Articular chondrocyte of knee joint (primary cell): ENCODE results near the gene ORMDL3. TPM values are rescaled to one million over a fixed set of nuclear protein-coding genes. Genes with fewer than 3 reads are reported as not detected.

Experiments
- total RNA-seq: library from RNA; depleted of rRNA; stranded (reverse); fragments of >200 nt; gene quantifications from 2 replicates; pipeline ENCODE4 v1.2.3, GENCODE V29; 2012

The ORMDL3 gene, protein sequence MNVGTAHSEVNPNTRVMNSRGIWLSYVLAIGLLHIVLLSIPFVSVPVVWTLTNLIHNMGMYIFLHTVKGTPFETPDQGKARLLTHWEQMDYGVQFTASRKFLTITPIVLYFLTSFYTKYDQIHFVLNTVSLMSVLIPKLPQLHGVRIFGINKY
- total RNA-seq = 40.1 and 42.3 TPM in 2 replicates

DNA sequence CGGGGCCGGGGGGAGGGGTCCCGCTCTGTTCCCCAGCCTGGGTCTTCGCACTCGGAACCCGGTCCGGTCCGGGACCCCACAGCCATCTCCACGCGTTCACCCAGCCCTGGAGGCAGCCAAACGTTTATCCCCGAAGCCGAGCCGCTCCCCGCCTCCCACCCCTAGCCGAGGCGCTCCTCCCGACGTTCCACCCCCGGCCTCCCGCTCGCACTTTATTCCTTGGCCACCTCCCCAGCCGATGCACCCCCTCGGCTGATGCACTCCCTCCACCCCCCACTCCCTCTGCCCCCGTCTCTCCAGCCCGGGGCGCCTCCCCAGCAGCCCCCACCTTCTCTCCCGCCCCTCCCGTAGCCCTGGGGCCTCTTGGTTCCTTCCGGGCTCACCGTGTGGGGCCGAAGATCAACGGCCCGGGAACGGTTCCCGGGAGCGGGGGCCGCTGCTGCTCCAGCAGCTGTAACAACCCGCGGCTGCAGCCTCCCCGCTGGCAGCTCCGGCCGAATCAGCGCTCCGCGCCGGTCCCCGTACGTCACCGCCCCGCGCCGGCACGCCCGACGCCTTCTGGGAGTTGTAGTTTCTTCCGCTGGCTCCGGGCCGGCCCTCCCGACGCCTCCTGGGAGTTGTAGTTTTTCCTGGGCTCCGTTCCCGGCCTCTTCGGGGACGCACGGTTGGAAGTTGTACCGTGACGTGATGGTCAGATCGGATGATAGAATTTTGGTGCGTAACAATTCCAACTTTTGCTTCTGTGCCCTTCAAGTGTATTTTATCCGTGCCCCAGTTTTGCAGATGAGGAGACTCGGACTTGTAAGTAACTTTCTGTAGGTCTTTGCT lies at the start of gene ORMDL3, which contains the start of gene LRRC3C:
ORMDL3 (minus strand) TSS at position 501 of the 828 bp plus-strand sequence. CDS start 3,398 bp downstream, outside the sequence.
LRRC3C (plus strand) TSS at position 632 of the 828 bp plus-strand sequence. CDS start 13,792 bp downstream, outside the sequence.

DNA sequence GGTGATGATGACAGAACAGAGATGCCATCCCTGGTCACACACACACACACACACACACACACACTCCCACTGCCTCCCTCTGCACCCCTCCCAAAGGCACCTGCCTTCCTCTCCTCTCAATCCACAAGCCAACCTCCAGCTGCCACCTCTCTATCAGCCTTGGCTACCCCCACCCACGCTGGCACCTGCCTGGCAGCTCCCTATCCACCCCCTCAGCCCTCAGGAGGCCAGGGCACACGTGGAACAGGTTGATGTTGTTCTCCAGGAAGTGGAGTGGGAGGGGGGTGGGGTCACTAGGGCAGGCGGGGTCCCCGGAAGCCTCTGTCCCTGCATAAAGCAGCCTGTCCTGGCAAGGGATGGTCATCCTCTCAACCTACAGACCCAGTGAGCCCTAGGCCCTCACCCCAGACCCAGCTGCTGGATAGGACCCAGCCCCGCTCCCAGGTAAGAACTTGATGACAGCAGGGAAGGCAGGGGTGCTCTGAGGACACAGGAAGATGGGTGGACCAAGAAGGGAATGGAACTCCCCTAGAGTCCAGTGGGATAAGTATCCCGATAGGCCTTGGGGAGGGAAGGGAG lies 35.3 kb upstream of the ORMDL3 start, which contains the start of gene GSDMA:
GSDMA (plus strand) TSS at position 363 of the 579 bp plus-strand sequence. CDS start 2,684 bp downstream, outside the sequence.

Other genes with a start within 250 kb of the ORMDL3 start
- 11.4 and 13.1 TPM in 2 replicates for gene PGAP3, start 239.5 kb downstream of the ORMDL3 start, total RNA-seq
- gene ERBB2, start 227.5 kb downstream of the ORMDL3 start, total RNA-seq = 41.0 and 44.4 TPM in 2 replicates
- gene MIEN1, start 197.1 kb downstream of the ORMDL3 start, total RNA-seq = 21.4 and 28.5 TPM in 2 replicates
- 0.32 and 0.78 TPM in 2 replicates for gene GRB7, start 189.7 kb downstream of the ORMDL3 start, total RNA-seq
- gene IKZF3, start 63.3 kb downstream of the ORMDL3 start, total RNA-seq = not detected in 2 replicates
- not detected in 2 replicates for gene ZPBP2, start 59.4 kb downstream of the ORMDL3 start, total RNA-seq
- 6.1 and 6.4 TPM in 2 replicates for gene GSDMB, start 9.0 kb downstream of the ORMDL3 start, total RNA-seq
- not detected in 2 replicates for gene LRRC3C, start 131 bp upstream of the ORMDL3 start, total RNA-seq
- 0.22 and 0.39 TPM in 2 replicates for gene GSDMA, start 35.4 kb upstream of the ORMDL3 start, total RNA-seq
- 81.7 and 99.6 TPM in 2 replicates for gene PSMD3, start 53.2 kb upstream of the ORMDL3 start, total RNA-seq
- gene CSF3, start 87.8 kb upstream of the ORMDL3 start, total RNA-seq = not detected in 2 replicates
- gene MED24, start 126.8 kb upstream of the ORMDL3 start, total RNA-seq = 44.7 and 50.5 TPM in 2 replicates
- gene THRA, start 135.4 kb upstream of the ORMDL3 start, total RNA-seq = 24.0 and 26.2 TPM in 2 replicates
- 4.0 and 4.8 TPM in 2 replicates for gene NR1D1, start 173.0 kb upstream of the ORMDL3 start, total RNA-seq
- gene MSL1, start 194.4 kb upstream of the ORMDL3 start, total RNA-seq = 55.7 and 60.1 TPM in 2 replicates
- 42.3 and 48.6 TPM in 2 replicates for gene CASC3, start 212.9 kb upstream of the ORMDL3 start, total RNA-seq
- gene RAPGEFL1, start 249.9 kb upstream of the ORMDL3 start, total RNA-seq = 1.9 and 2.0 TPM in 2 replicates